Calu3 (cell line): Measurements from ENCODE around the gene DCLK1. TPM values are rescaled to one million over a fixed set of nuclear protein-coding genes. Genes with fewer than 3 reads are reported as not detected.

Experiments
- BruUV-seq: library from RNA; stranded (reverse); fragments of 400-500 nt; replicated peaks from 2 replicates; lab custom pipeline; 2021; lab: Mats Ljungman, UMichigan
- CTCF ChIA-PET: fragments of 300-600 bp; sonication (Branson Sonifier 250); formaldehyde crosslinking; loops from one replicate; lab custom pipeline; 2022; ENCODE audit warnings: antibody characterized with exemption; lab: Charles Lee
- DNase-seq: peaks from one replicate; pipeline ENCODE4 v3.0.0; 2022
- H3K27ac Mint-ChIP-seq: one replicate; pipeline ENCODE4 v1.8.0; 2022; ENCODE audit warnings: mixed read lengths; ENCODE audit not compliant: unreplicated experiment
- H3K27me3 Mint-ChIP-seq: one replicate; pipeline ENCODE4 v1.8.0; 2022; ENCODE audit warnings: mixed read lengths; ENCODE audit not compliant: unreplicated experiment
- H3K36me3 Mint-ChIP-seq: one replicate; pipeline ENCODE4 v1.8.0; 2022; ENCODE audit warnings: mild to moderate bottlenecking, moderate library complexity, mixed read lengths; ENCODE audit not compliant: insufficient read depth, unreplicated experiment
- H3K4me1 Mint-ChIP-seq: one replicate; pipeline ENCODE4 v1.8.0; 2022; ENCODE audit warnings: mild to moderate bottlenecking, low read depth, mixed read lengths; ENCODE audit not compliant: unreplicated experiment
- H3K4me3 Mint-ChIP-seq: one replicate; pipeline ENCODE4 v1.8.0; 2022; ENCODE audit warnings: mild to moderate bottlenecking, low read depth, moderate library complexity, mixed read lengths; ENCODE audit not compliant: unreplicated experiment
- H3K9me3 Mint-ChIP-seq: one replicate; pipeline ENCODE4 v1.8.0; 2022; ENCODE audit warnings: low read depth, mixed read lengths; ENCODE audit not compliant: unreplicated experiment
- intact Hi-C: fragments of 100-400 bp; cut with micrococcal nuclease; formaldehyde crosslinking; loops from one replicate; pipeline ENCODE4 v1.10.0; 2022; ENCODE audit not compliant: unreplicated experiment
- total RNA-seq: library from RNA; stranded (reverse); gene quantifications from 2 replicates; pipeline ENCODE4 v1.2.3, GENCODE V29; 2022
- TF ChIP-seq, protein P1 (sequence below): fragments of 200-600 bp; IDR thresholded peaks from one replicate; pipeline ENCODE4 v1.8.0; 2022; ENCODE audit warnings: antibody characterized with exemption; ENCODE audit not compliant: unreplicated experiment

Gene DCLK1
- total RNA-seq, 1 experiment from 2014 or later: not detected

- no peak overlapping the region for H3K4me3 Mint-ChIP-seq
- H3K27ac Mint-ChIP-seq: no peak overlapping the region
- no peaks in the 10 kb centered on the region for H3K36me3 Mint-ChIP-seq
- intact Hi-C loops: no loop called here
- BruUV-seq: no TSS peak
- no peak for DNase-seq
- no peaks in the 10 kb centered on the region for H3K4me1 Mint-ChIP-seq
- TF ChIP-seq, protein P1, sequence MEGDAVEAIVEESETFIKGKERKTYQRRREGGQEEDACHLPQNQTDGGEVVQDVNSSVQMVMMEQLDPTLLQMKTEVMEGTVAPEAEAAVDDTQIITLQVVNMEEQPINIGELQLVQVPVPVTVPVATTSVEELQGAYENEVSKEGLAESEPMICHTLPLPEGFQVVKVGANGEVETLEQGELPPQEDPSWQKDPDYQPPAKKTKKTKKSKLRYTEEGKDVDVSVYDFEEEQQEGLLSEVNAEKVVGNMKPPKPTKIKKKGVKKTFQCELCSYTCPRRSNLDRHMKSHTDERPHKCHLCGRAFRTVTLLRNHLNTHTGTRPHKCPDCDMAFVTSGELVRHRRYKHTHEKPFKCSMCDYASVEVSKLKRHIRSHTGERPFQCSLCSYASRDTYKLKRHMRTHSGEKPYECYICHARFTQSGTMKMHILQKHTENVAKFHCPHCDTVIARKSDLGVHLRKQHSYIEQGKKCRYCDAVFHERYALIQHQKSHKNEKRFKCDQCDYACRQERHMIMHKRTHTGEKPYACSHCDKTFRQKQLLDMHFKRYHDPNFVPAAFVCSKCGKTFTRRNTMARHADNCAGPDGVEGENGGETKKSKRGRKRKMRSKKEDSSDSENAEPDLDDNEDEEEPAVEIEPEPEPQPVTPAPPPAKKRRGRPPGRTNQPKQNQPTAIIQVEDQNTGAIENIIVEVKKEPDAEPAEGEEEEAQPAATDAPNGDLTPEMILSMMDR: no peak
- peaks cover 12% of the 10 kb centered on the region for H3K27me3 Mint-ChIP-seq
- H3K9me3 Mint-ChIP-seq: no peaks in the 10 kb centered on the region
- CTCF ChIA-PET: no interaction called here
Measured at GRCh38 chr13:36151591-36151990, 20.4 kb upstream of the DCLK1 start.

- intact Hi-C loops: no loop called here
- Mint-ChIP-seq H3K27ac (no peak overlapping the region), H3K9me3 (no peaks in the 10 kb centered on the region), H3K4me3 (no peak overlapping the region), H3K36me3 (no peaks in the 10 kb centered on the region), H3K4me1 (no peaks in the 10 kb centered on the region), H3K27me3 (no peaks in the 10 kb centered on the region)
- TF ChIP-seq, protein P1: no peak
- BruUV-seq: no TSS peak
- no peak for DNase-seq
- CTCF ChIA-PET: no interaction called here
Measured at GRCh38 chr13:36148446-36148845, 17.3 kb upstream of the DCLK1 start.

DNA sequence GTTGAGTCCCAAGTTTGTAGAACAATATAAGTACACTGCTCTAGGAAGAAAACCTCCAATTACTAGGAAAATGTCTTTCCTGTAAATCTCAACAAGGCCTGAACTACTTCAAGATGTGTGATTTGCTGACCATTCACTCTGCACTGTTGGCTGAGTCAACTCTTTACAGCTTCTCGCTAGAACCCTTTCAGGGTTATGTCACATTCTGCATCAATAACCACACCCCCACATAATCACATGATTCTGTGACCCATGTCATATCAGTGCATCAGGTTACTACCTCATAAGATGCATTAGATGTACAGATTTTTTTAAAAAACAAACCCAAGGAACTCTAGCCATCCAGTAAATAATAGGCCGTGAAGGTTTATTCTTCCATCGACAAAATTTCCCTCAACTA is 16.1 kb upstream of the DCLK1 start:
- no TSS peak for BruUV-seq
- no peak for DNase-seq
- Mint-ChIP-seq H3K36me3 (no peaks in the 10 kb centered on the region), H3K4me3 (no peak overlapping the region), H3K9me3 (no peaks in the 10 kb centered on the region), H3K4me1 (no peaks in the 10 kb centered on the region), H3K27me3 (no peaks in the 10 kb centered on the region), H3K27ac (no peak overlapping the region)
- intact Hi-C loops: no loop called here
- TF ChIP-seq, protein P1: no peak
- CTCF ChIA-PET: no interaction called here

DNA sequence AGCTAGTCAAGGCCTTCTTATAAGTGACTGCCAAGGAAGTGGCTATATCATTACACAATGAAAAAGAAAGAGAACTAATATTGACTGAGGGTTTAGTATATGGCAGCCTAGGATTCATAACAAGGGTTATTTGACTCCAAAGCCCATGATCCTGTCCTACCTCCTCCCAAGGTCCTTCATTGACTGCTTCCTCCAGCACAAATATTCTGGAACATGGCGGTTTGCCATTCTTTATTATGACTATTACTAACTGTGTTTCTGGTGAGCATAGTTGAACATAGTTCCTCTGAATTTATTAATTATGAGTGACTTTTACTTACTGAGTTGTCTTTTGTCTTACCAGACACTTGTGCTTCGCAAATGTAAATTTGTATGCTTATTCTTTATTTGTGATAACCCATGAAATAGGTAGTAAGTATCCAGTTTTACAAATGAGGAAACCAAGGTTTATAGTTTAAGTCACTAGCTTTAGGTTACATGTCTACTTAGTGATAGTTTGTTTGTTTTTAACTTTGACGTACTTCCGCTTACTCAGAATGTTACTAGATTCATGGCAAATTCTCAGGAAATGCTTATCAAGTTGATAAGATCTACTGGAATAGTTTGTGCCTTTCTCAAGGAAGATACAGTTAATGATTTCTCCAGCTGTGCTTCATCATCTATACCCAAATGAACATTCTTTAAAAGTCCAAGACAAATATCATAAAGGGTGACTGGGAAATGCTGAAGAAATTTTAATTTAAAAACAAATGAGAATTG is 15.5 kb upstream of the DCLK1 start:
- DNase-seq: no peak
- Mint-ChIP-seq H3K4me1 (no peaks in the 10 kb centered on the region), H3K27ac (no peak overlapping the region), H3K27me3 (no peaks in the 10 kb centered on the region), H3K4me3 (no peak overlapping the region), H3K36me3 (no peaks in the 10 kb centered on the region), H3K9me3 (no peaks in the 10 kb centered on the region)
- CTCF ChIA-PET: no interaction called here
- intact Hi-C loops: no loop called here
- TF ChIP-seq, protein P1: no peak
- no TSS peak for BruUV-seq
